HG03139 (cell line): ENCODE data around the gene ARHGAP9.
"Not testable (repeated sequence)": the region's sequence is repeated elsewhere in the genome, so short reads cannot be mapped to it uniquely, and the experiment has no call there.

Experiments
- ATAC-seq: cut with Tn5 transposase; IDR thresholded peaks from one replicate; pipeline ENCODE4 v1.9.1; 2021; ENCODE audit not compliant: unreplicated experiment

ARHGAP9 gene

GRCh38 chr12:57439762-57440266 lies 39.9 kb downstream of the ARHGAP9 start:
- no peak for ATAC-seq

DNA sequence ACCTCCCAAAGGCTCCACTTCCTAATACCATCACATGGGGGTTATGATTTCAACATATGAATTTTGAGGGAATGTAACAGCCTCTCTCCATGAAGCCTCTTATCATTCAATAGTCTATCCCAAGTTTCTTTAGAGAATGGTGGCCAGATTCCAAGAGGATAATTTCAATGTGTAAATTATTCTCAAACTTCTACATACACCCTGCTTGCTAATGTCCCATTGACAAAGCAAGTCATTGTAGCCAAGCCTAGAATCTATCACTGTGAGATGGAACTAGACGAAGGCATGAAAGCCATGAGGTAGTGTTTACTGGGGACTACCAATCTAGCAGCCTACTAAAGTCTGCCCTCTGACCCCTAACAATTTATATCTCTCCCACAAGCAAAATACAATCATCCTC lies 41.3 kb downstream of the ARHGAP9 start:
- ATAC-seq = no peak

- ATAC-seq = no peak
Measured at GRCh38 chr12:57435293-57435692, 44.4 kb downstream of the ARHGAP9 start.

GRCh38 chr12:57434517-57435223 lies 45.0 kb downstream of the ARHGAP9 start, which contains the start of gene INHBC:
TSS of gene INHBC (plus strand) at chr12:57434784. CDS start at chr12:57434887, 103 bp downstream.
- no peak for ATAC-seq

DNA sequence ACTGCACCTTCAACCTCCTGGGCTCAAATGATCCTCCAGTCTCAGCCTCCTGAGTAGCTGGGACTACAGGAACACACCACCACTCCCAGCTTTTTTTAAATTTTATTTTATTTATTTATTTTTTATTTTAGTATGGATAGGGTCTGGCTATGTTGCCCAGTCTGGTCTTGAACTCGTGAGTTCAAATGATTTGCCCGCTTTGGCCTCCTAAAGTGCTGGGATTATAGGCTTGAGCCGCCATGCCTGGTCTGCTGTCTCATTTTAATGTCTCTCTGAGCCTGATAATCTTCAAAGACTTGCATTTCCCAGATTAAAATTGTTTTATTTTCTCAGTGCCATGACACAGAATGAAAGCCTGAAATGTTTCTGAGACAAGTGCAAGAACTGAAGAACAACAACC lies 46.3 kb downstream of the ARHGAP9 start:
- no peak for ATAC-seq

DNA sequence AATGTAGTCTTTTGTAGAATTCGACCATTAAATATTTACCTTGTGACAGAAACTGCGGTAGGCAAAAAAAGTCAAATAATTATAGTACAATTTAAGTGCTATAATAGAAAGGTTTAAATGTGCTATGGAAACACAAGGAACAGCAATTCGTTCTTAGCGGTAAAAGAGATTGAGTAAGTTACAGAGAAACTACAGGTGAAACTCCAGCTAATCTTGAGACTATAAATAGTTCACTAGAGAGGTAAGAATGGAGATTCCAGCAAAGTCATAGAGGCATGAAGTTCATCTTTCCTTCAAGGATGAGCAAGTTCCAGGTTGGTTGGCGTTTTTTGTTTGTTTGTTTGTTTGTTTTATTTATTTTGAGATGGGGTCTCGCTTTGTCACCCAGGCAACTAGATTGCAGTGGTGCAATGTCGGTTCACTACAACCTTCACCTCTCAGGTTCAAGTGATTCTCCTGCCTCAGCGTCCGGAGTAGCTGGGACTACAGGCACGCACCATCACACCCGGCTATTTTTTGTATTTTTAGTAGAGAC lies 47.9 kb downstream of the ARHGAP9 start:
- ATAC-seq = no peak

DNA sequence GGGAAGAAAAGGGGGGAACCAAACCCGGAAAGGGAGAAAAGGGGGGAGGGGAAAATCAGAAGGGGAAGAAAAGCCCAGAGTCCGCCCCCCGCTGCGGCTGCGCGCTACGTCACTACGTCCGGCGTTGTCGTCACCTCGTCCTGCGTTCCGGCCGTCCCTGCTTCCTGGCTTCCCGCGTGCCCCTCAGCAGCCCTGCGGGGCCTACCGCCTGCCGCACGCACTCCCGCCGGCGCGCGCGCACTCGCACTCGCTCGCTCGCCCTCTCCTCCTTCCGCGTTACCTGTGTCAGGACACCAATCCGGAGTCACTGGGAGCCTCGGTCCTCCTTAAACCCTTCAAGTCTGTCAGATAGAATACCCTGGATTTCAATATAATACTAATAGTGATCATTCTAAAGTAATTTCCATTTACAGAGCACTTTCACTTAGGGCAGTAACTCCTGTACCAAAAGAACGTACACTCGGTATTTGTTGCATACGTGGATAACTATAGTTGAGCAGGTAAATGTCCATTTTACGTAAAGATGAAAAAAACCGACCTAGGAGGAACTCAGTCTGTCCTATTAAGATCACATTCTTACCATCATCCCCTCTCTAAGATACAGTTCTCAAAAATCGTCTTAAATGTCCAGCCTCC lies 48.6 kb downstream of the ARHGAP9 start, which contains the start of gene R3HDM2:
TSS of gene R3HDM2 (minus strand) at position 113 of the 636 bp plus-strand sequence. CDS start 120,615 bp downstream, outside the sequence.
- peak; percentile 88 for ATAC-seq

DNA sequence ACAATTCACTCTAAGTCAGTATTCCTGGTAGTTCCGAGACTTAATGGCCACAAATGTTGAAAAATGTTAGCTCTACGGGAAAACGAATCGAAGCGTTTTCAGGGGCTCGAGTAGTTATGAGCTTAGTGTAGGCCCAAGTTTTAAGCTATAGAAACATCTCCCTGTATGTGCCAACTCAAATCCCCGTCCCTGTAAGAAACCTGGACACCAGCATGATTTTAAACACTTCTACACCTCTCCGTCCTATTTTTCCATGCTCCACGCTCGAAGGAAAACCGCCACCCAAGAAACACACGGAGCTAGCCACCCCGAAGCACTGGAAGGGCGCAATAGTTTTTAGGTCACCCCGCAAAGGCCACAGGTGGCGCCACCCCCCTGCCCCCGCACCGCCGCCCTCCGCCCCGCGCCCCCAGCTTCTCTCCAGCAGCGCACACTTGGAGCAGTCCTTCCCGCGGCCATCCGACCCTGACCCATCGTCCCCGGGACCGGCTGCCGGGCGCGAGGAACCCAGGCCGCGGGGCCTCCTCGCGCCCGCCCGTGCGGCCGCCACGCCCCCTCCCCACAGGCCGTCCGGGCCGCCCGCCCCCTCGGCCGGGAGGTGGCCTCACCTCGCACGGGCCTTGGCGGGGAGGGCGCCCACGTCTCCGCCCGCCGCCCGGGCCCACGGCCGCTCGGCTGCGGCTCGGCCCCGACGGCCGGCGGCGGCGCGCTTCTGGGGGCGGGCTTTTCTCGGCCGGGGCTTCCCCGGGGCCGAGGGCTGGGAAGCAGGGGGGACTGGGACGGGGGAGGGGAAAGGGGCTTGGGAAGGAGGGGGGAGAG lies 49.3 kb downstream of the ARHGAP9 start:
- peak; percentile 45 for ATAC-seq

DNA sequence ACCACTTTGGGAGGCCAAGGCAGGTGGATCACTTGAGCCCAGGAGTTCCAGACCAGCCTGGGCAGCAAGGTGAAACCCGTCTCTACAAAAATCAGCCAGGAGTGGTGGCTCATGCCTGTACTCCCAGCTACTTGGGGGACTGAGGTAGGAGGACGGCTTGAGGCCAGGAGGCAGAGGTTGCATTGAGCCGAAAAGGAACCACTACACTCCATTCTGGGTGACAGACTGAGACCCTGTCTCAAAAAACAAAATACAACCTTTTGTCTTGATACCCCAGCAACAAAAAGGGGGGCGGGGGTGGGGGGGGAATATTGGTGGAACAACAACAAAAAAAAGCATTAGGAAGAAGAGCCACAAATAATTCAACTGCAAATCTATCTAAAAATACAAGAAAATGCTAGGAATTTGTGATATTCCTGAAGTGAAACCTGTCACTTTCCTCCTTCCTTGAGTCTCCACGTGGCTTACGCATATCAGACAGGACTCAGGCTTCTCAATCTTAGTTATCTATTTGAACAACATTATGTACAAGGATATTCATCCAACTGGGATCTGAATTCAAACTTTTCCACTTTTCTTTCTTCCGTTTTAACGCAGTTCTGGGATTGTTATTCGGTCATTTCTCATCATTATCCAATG lies 50.1 kb downstream of the ARHGAP9 start:
- ATAC-seq = no peak

DNA sequence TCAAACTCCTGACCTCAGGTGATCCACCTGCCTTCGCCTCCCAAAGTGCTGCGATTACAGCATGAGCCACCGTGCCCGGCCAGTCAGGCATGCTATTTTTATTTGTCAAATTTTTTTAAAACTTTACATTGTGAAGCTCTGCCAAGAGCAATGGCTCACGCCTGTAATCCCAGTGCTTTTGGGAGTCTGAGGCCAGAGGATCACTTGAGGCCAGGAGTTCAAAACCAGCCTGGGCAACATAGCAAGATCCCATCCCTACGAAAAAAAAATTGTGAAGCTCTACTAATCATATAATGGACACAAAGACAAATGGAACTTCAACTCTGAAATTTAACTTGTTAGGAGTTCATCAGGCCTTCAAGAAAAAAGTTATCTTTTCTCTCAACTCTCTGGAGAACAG lies 50.7 kb downstream of the ARHGAP9 start:
- ATAC-seq = no peak

- not testable (repeated sequence) for ATAC-seq
Measured at GRCh38 chr12:57426948-57427347, 52.7 kb downstream of the ARHGAP9 start.
